Stimulated activated CD4-positive, alpha-beta T cell treated with anti-CD3 and anti-CD28 coated beads, TNF-alpha, amount 100 ng/mL, for 4 hours (primary cell): Measurements from ENCODE around the gene SLC25A28.
"Not testable (repeated sequence)": the region's sequence is repeated elsewhere in the genome, so short reads cannot be mapped to it uniquely, and the experiment has no call there.

Source experiments
- DNase-seq, 3 experiments: peaks; one replicate each; pipeline ENCODE4 v3.0.0-alpha.2; 2020; ENCODE audit warnings: low read depth in 3 of 3

The SLC25A28 gene

GRCh38 chr10:99628923-99629624, 8.8 kb upstream of the SLC25A28 start:
- no peak for DNase-seq

- DNase-seq: not testable (repeated sequence)
These were observed 4.9 kb upstream of the SLC25A28 start for GRCh38 chr10:99625124-99625523.

DNA sequence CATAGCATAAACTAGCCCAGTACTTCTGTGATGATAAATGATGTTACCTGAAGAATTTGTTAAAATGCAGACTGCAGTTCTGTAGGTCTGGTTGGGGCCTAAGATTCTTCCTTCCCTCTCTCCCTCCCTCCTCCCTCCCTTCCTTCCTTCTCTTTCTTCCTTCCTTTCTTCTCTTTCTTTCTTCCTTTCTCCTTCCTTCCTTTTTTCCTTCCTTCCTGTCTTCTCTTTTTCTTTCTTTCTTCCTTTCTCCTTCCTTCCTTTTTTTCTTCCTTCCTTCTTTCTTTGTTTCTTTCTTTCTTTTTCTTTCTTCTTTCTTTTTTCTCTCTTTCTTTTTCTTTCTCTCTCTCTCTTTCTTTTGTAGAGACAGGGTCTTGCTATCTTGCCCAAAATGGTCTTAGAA, 3.7 kb upstream of the SLC25A28 start:
- DNase-seq: no peak

- no peak for DNase-seq
These were observed 1.4 kb upstream of the SLC25A28 start for GRCh38 chr10:99621454-99622251.

DNA sequence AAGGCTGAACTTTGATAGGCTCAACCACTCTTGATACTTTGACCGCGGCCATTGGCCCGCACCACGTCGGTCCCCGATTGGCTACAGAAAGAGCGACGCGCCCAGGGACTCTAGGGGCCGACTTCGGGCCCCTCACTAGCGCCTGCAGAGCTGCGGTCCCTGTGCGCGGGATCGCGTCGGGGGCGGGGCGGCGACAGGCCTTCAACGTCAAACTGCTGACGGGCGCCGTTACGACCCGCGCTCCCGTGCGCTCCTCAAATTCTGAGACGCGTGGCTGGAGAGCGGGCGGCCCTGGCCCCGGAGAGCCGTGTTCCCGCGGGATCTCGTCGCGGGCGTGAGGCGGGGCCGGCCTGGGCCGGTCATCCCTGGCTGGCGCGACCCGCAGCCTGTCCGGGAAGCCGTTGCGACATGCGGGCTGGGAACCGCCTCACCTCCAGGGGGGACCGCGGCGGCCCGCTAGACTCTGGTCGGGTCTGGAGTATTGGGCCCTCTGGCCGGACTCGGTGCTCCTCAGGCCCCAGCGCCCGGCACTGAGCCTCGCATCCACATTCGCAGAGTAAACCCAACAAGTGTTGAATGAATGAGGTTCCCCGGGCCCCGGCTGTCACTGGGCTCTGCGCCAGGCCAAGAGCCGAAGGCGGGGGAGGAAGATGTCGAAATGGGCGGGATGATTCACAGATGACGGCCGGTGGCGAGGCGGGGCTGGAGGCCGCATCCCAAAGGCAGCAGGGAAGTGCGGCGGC, 643 bp upstream of the SLC25A28 start:
- peak; percentile 71 to 86 (median 72) for DNase-seq

DNA sequence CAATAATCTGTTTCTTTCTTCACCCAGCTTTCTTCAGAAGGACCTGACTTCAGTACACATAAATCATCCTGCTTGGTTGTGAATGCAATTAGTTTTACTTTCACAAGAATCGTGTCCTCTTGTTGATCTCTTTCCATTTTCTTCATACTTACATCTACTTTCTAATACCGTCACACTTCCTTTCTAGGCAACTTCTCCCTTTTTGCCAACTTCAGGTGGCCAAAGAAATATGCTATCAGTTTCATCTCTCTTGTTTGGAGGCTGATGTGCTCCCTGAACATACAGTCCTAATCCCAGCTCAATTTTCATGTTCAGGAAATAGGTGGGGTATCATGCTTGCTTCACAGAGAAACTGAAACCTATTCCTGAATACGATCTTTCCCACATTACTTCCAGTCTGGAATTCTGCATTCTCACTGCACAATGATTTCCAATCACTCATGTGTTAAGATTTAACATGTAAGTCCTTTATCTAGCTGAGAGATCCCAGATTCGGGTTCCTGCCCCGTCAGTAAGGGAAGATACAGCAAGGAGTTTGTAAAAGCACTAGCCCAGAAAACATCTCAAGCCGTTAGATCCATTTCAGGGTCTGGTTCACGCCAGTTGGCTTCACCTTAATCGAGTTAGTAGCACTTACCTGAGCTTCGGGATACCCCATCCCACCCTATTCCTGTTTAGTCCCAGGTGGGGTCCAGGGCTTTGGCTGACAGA, 994 bp downstream of the SLC25A28 start:
- DNase-seq: no peak

GRCh38 chr10:99617696-99618095, 2.5 kb downstream of the SLC25A28 start:
- DNase-seq: no peak

- DNase-seq: no peak
These were observed 4.8 kb downstream of the SLC25A28 start for GRCh38 chr10:99615426-99615825.

DNA sequence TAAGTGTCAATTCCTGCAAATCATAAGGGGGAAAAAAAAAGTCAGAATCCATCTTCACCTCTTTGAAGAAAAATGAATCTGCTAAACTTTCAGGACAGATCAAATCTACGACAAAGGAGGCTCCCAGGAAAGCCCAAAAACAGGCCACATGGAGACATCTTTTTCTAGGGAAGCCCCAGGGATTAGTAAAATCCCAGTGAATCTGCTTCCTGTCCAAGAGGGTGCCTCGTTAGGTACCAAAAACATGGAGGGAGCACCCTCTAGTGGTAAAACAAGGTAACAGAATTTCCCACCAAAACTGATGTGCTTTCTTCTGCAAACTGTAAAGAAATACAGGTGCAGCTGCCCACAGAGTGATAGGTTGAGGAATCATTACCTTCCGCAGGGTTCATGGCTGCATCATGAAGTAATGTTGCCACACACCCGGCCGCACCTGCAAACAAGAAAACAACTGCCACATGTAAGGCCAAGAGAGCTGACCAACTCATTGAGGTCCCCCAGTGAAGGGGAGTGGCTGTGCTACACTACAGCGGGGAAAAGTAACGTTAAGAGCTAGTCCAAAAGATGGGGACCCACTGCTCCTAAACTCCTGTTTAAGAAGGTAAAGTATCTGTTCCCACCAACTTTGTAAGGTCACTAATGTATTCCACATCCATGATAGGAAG, 7.9 kb downstream of the SLC25A28 start:
- DNase-seq: no peak

DNA sequence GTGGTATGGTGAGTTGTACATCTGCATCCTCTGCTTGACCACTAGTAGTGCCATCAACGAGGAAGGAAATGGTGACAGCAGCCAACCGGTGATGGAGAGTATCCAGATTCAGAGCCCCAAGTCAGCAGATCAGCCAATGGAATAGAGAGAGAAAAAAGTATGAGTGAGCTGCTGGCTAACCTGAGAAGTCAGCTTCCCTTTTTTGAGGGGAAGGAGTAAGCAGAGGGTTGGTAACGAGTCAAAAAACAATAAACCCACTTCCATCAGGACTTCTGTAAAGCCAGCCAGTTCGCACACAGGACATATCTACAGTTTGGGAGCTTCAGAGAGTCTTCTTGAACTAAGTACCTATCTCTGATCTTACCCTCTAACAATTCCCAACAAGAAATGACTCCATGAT, 8.9 kb downstream of the SLC25A28 start:
- DNase-seq: no peak

GRCh38 chr10:99610221-99610620, 10.0 kb downstream of the SLC25A28 start:
- DNase-seq: no peak

DNA sequence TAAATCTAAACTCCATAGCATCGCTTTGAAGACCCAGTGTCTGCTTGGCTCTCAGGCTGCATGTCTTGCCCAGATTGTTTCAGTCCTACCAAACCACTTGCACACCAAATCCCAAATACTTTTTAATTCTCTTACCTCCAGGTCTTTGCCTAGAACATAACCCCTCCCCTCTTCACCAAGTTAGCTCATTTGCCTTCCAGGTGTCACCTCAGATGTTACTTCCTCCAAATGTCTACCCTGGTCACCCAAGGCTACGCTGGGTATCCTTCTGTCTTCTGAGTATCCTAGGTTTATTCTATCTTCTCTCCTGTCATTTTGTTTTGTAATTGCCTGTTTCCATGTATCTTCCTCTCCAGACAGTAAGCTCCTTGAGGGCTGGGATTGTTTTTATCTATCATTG, 11.1 kb downstream of the SLC25A28 start:
- DNase-seq: no peak

DNA sequence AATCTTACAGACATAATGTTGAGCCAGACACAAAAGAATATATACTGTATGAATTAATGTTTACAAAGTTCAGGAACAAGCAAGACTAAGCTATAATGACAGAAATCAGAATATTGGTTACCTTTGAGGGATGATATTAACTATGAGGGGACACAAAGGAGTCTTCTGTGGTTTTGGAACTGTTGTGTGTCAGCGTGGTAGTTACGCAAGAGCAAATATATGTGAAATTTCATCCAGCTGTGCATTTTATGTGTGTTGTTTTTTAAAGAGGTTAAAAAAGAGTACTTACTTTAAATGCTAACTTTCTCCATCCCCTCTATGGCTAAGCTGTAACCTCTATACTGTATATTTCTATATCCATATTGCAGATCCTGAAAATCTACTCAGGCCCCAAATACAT, 14.9 kb downstream of the SLC25A28 start:
- DNase-seq: no peak

DNA sequence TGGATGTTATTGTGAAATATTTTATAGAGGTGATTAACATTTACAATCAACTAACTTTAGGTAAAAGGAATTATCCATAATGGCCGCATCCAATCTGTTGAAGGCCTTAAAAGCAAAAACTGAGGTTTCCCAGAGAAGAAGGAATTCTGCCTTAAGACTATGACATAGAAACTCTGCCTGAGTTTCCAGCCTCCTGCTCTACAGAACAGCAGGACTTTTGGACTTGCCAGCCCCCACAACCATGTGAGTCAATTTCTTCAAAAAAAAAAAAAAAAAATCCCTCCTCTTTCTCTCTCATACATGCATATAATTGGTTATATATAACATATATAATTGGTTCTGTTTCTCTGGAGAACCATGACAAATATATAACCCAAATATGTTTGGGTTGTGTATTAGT, 15.4 kb downstream of the SLC25A28 start:
- DNase-seq: no peak

GRCh38 chr10:99598781-99599509, 21.3 kb downstream of the SLC25A28 start:
- no peak for DNase-seq

GRCh38 chr10:99598011-99598410, 22.2 kb downstream of the SLC25A28 start:
- no peak for DNase-seq

- DNase-seq: not testable (repeated sequence)
These were observed 23.5 kb downstream of the SLC25A28 start for GRCh38 chr10:99596708-99597107.

DNA sequence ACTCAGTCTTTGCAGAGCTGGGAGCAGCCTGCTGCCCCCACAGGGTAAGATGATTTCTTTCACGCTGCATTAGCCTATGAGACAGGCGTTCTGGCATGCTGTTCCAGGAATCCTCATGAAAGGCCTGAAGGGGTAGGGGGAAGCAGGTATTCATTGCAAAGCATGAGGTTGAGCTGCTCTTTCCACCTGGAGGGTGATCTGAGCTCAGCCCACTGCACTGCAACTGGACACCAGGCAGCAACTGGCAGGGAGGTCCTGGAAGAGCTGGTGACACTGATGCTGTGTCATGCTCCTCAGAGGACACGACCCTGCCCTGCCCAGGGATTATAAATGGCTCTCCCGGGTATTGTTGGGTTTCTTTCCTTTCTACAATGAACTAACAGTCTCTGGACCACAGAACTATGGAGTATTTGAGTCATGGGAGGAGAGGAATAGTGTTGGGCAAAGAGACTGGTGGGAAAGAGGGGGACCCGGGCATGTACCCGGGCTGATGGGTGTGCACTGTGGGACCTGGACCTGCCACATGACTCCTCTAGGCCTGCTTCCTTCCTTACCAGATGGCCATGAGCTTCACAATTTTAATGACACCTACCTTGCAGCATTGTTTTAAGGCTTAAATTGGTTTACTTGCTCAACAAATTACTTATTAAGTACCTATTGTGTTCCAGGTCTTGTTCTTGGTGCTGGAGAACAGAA, 24.3 kb downstream of the SLC25A28 start:
- no peak for DNase-seq

DNA sequence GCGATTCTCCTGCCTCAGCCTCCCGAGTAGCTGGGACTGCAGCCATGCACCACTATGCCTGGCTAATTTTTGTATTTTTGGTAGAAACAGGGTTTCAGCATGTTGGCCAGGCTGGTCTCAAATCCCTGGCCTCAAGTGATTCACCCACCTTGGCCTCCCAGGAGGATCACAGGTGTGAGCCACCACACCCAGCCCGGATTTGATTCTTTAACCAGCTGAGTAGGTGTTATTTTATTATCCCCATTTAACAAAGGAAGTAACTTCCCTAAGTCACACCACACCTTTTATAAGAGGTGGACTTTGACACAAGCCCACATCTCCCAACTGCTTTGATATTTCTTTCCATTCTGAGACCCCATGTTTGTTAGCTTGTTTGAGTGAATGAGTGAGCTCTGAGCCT, 25.0 kb downstream of the SLC25A28 start:
- DNase-seq: no peak

GRCh38 chr10:99593312-99593711, 26.9 kb downstream of the SLC25A28 start:
- no peak for DNase-seq
